Lower leg skin (tissue), 4 donors: ENCODE measurements around the gene TRPM8. TPM values are rescaled to one million over a fixed set of nuclear protein-coding genes. Genes with fewer than 3 reads are reported as not detected.
"Not testable (repeated sequence)": the region's sequence is repeated elsewhere in the genome, so short reads cannot be mapped to it uniquely, and the experiment has no call there.

Experiments used
- DNase-seq, 2 donors: peaks; one replicate each; pipeline ENCODE4 v3.0.0-alpha.2; 2019; ENCODE audit warnings: low spot score in 2 of 2
- H3K4me3 ChIP-seq: fragments of 200-600 bp; sonication (generic); 2 replicates; pipeline ENCODE4 v1.5.1; 2017; ENCODE audit warnings: mild to moderate bottlenecking, low read depth; ENCODE audit not compliant: poor library complexity, severe bottlenecking
- POLR2A ChIP-seq, 2 donors: fragments of 450-650 bp; IDR thresholded peaks; one replicate each; pipeline ENCODE4 v1.6.1; 2016 to 2017; ENCODE audit warnings: antibody characterized with exemption in 2 of 2, mild to moderate bottlenecking in 1 of 2, moderate library complexity in 1 of 2
- WGBS, 2 donors: methylation state at CpG; one replicate each; pipeline ENCODE4 v1.1.5; 2018; 5-methylcytosine and 5-hydroxymethylcytosine counted together
- intact Hi-C: fragments of 100-400 bp; cut with DNase I; formaldehyde crosslinking; loops from one replicate; pipeline ENCODE4 v1.15.0; 2023; ENCODE audit warnings: low total_unique reads
- total RNA-seq, 4 donors: library from RNA; depleted of rRNA; stranded (reverse); fragments of >200 nt; gene quantifications; one replicate each; pipeline ENCODE4 v1.1.0, GENCODE V29; 2016
- TF ChIP-seq, protein P1 (sequence below), 3 donors: fragments of 450-650 bp; IDR thresholded peaks; one replicate each; pipeline ENCODE4 v1.5.1; 2016; ENCODE audit warnings: antibody characterized with exemption in 3 of 3, mild to moderate bottlenecking in 3 of 3, moderate library complexity in 2 of 3

Gene TRPM8
- total RNA-seq, 4 donors from 2014 or later = 0.46 TPM; not detected in 2

DNA sequence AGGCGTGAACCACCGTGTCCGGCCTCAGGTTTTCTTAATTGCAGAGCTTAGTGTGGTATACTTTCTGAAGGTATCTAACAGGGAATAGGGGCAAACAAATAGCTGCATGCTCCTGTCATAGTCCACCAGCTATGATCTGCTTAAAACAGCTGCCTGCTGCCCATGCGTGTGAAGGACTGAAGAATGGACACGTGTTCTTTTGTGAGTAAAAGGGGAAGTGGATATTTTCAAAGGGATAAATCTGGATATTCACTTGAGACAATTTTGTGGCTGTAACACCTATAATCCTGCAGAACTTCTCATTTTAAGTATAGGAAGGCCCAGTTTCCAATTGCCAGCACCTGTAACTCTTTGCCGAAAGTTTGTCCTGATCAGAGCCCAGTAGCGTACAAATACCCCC, 44.7 kb downstream of the TRPM8 start:
- DNase-seq = no peak
- H3K4me3 ChIP-seq = no peak overlapping the region
- 91 to 93% methylated on average over 7 of the region's 7 CpGs for WGBS, 2 donors
- TF ChIP-seq, protein P1, sequence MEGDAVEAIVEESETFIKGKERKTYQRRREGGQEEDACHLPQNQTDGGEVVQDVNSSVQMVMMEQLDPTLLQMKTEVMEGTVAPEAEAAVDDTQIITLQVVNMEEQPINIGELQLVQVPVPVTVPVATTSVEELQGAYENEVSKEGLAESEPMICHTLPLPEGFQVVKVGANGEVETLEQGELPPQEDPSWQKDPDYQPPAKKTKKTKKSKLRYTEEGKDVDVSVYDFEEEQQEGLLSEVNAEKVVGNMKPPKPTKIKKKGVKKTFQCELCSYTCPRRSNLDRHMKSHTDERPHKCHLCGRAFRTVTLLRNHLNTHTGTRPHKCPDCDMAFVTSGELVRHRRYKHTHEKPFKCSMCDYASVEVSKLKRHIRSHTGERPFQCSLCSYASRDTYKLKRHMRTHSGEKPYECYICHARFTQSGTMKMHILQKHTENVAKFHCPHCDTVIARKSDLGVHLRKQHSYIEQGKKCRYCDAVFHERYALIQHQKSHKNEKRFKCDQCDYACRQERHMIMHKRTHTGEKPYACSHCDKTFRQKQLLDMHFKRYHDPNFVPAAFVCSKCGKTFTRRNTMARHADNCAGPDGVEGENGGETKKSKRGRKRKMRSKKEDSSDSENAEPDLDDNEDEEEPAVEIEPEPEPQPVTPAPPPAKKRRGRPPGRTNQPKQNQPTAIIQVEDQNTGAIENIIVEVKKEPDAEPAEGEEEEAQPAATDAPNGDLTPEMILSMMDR (IDR thresholded peaks at IDR 0.05) = no peak
- no peak for TF ChIP-seq POLR2A (IDR thresholded peaks at IDR 0.05)
- intact Hi-C loops = no loop called here

DNA sequence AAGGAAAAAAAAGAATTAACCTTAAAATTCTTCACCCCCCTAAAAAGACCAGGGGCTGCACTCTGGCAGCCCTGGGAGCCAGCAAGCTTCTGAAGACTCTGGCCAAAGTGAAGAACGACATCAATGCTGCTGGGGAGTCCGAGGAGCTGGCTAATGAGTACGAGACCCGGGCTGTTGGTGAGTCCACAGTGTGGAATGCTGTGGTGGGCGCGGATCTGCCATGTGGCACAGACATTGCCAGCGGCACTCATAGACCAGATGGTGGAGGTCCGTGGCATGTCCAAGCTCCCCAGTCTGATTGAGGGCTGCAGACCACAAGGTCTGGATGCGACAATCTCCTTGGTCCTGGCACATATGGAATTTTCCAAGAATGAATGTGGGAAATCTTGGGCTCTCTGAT, 47.4 kb downstream of the TRPM8 start:
- 90 to 95% methylated on average over 9 of the region's 9 CpGs for WGBS, 2 donors
- peak in 1 of 2 donors; percentile 60 for DNase-seq
- H3K4me3 ChIP-seq = no peak overlapping the region
- TF ChIP-seq POLR2A (IDR thresholded peaks at IDR 0.05) = no peak
- TF ChIP-seq, protein P1 (IDR thresholded peaks at IDR 0.05) = no peak
- intact Hi-C loops = no loop called here

DNA sequence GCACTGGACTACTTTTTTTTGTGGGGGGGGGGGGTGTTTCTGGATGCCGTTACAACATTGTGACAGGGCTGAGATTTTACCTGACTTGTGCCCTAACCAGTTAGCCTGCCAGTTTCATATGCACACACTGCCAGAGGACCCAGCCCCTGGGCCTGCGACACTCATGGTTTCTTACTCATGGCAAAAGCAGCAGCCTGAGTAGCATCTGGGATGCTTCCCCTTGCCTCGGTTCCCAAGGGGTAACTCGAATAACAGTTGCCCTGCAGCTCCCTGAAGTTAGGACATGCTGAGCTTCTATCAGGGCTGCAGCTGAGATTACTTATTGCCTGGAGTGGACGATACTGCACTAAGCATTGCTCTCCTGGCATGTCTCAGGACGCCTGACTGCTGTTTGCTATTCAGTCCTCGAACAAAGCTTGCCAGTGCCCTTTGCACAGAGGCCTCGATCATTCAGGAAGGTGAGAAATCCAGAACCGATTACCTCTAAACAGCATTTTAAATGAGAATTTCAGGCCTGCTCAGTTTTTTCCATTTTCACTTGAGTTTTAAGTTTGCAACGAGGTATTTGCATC, 47.9 kb downstream of the TRPM8 start:
- intact Hi-C loops = no loop called here
- TF ChIP-seq, protein P1 (IDR thresholded peaks at IDR 0.05) = no peak
- no peak for TF ChIP-seq POLR2A (IDR thresholded peaks at IDR 0.05)
- no peak overlapping the region for H3K4me3 ChIP-seq
- WGBS, 2 donors = 87 to 88% methylated on average over 9 to 10 of the region's 10 CpGs
- no peak for DNase-seq

DNA sequence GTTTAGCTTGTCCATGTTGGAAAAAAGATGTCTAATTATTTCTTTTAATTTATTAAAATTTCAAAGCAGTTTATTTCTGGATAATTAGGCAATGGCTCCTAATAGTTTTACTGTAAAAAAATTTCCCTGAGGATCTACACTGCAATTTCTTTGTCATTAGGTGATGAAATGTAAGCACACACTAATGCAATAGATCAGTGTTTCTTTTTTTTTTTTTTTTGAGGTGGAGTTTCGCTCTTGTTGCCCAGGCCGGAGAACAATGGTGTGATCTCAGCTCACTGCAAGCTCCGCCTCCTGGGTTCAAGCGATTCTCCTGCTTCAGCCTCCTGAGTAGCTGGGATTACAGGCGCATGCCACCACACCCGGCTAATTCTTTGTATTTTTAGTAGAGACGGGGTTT, 48.5 kb downstream of the TRPM8 start:
- intact Hi-C loops, H3K4me3 ChIP-seq, DNase-seq: not testable (repeated sequence)
- WGBS, 2 donors = 91 to 94% methylated on average over 7 of the region's 7 CpGs

DNA sequence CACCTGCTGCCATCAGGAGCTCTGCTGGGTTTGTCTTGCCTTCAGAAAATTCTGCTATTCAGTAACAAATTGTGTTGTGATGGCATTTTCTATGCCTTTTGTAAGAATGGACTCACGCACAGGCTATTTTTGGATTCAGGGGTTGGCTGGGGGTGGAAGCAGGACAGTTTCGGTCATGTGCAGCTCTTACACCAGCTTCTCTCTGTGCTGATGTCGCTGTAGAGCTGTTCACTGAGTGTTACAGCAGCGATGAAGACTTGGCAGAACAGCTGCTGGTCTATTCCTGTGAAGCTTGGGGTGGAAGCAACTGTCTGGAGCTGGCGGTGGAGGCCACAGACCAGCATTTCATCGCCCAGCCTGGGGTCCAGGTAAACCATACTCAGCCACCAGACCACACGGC, 49.2 kb downstream of the TRPM8 start:
- no peak for DNase-seq
- intact Hi-C loops = no loop called here
- no peak overlapping the region for H3K4me3 ChIP-seq
- 74 to 84% methylated on average over 7 of the region's 7 CpGs for WGBS, 2 donors
- TF ChIP-seq, protein P1 (IDR thresholded peaks at IDR 0.05) = no peak
- no peak for TF ChIP-seq POLR2A (IDR thresholded peaks at IDR 0.05)

DNA sequence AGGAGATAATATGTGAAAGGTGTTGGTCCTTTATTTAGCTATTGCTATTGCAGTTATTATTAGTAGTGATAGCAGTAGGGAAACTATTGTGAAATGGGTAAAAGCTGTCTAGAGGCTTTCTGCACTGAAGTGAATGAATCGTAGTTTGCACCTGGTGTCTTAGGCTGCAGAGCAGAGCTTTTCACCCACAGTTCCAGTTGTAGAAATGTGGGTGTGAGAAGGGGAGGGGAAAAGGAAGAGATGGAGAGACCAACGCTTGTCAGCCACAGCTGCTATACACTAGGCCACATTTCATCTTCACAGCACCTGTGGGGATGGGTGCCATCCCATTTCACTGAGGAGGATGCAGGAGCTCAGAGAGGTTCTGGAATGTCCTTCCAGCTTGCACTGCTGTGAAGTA, 50.0 kb downstream of the TRPM8 start:
- no peak overlapping the region for H3K4me3 ChIP-seq
- intact Hi-C loops = no loop called here
- WGBS, 2 donors = 88 to 89% methylated on average over 2 of the region's 2 CpGs
- TF ChIP-seq, protein P1 (IDR thresholded peaks at IDR 0.05) = no peak
- TF ChIP-seq POLR2A (IDR thresholded peaks at IDR 0.05) = no peak
- DNase-seq = no peak
